ENCODE results near the gene WDR74. TPM values are rescaled to one million over a fixed set of nuclear protein-coding genes. Genes with fewer than 3 reads are reported as not detected.

The WDR74 gene
- polyA plus RNA-seq (2013, experiment 1 of 2): 71.5 TPM
- 71.4 TPM for polyA plus RNA-seq (2013, experiment 2 of 2)

GRCh38 chr11:62839050-62839945 lies at the start of gene WDR74:
Gene WDR74, minus strand, starts transcription at chr11:62839590. Its CDS starts 20 bp downstream, at chr11:62839570.
- H3K27me3 ChIP-seq (ENCODE audit: insufficient read depth, low read length, poor library complexity): no peaks in the 10 kb centered on the region
- peak within 1 kb of the TSS; percentile 21 for H4K5ac ChIP-seq (ENCODE audit: low read length)
- H3K23ac ChIP-seq (ENCODE audit: low read length): peak within 1 kb of the TSS; percentile 85
- peak within 1 kb of the TSS; percentile 82 for H3K18ac ChIP-seq (ENCODE audit: low read length)
- peak within 1 kb of the TSS; percentile 99 for H3K9ac ChIP-seq (ENCODE audit: low read length)
- H3K79me2 ChIP-seq (ENCODE audit: control insufficient read depth, insufficient read depth, low read length): peaks cover 17% of the 10 kb centered on the region
- H3K4me1 ChIP-seq (ENCODE audit: control insufficient read depth, low read depth, low read length): peaks cover 2% of the 10 kb centered on the region
- peak; percentile 95 for DNase-seq
- H2BK15ac ChIP-seq (replicated peaks; ENCODE audit: low read depth): no peak within 1 kb of the TSS
- WGBS (ENCODE audit: extremely low coverage, insufficient coverage, low lambda C conversion rate): no CpG with 5 or more reads among the region's 62 CpGs
- H3K27ac ChIP-seq (ENCODE audit: low read depth, low read length): peak within 1 kb of the TSS; percentile 82
- peak within 1 kb of the TSS; percentile 76 for H2BK5ac ChIP-seq (ENCODE audit: low read length)
- H4K8ac ChIP-seq (ENCODE audit: low read depth, low read length): peak within 1 kb of the TSS; percentile 91
- H3K36me3 ChIP-seq (ENCODE audit: control insufficient read depth, insufficient read depth, low read length): peaks cover 2% of the 10 kb centered on the region
- peak within 1 kb of the TSS; percentile 93 for H3K4me2 ChIP-seq (ENCODE audit: low read length)
- peaks cover 13% of the 10 kb centered on the region for H3K79me1 ChIP-seq (ENCODE audit: low read length)
- peak within 1 kb of the TSS; percentile 100 for H3K4me3 ChIP-seq (ENCODE audit: low read length)
- H3K4ac ChIP-seq (ENCODE audit: low read depth, low read length): peak within 1 kb of the TSS; percentile 78
- H2BK120ac ChIP-seq (ENCODE audit: low read depth, low read length): no peak within 1 kb of the TSS
- H3K56ac ChIP-seq (ENCODE audit: low read length): peak within 1 kb of the TSS; percentile 100
- H2AK5ac ChIP-seq (ENCODE audit: low read length): peak within 1 kb of the TSS; percentile 93

- Histone ChIP-seq H3K4me3 (ENCODE audit: low read length) (no peak overlapping the region), H3K27ac (ENCODE audit: low read depth, low read length) (no peak overlapping the region), H3K79me1 (ENCODE audit: low read length) (peaks cover 14% of the 10 kb centered on the region), H3K4me2 (ENCODE audit: low read length) (no peak overlapping the region), H3K79me2 (ENCODE audit: control insufficient read depth, insufficient read depth, low read length) (peaks cover 21% of the 10 kb centered on the region), H3K56ac (ENCODE audit: low read length) (no peak overlapping the region), H3K27me3 (ENCODE audit: insufficient read depth, low read length, poor library complexity) (no peaks in the 10 kb centered on the region), H3K36me3 (ENCODE audit: control insufficient read depth, insufficient read depth, low read length) (peaks cover 31% of the 10 kb centered on the region), H2BK120ac (ENCODE audit: low read depth, low read length) (no peak overlapping the region), H2AK5ac (ENCODE audit: low read length) (no peak overlapping the region), H3K18ac (ENCODE audit: low read length) (no peak overlapping the region), H3K9ac (ENCODE audit: low read length) (no peak overlapping the region), H2BK15ac (replicated peaks; ENCODE audit: low read depth) (no peak overlapping the region), H3K4ac (ENCODE audit: low read depth, low read length) (no peak overlapping the region), H2BK5ac (ENCODE audit: low read length) (no peak overlapping the region), H4K5ac (ENCODE audit: low read length) (no peak overlapping the region), H3K23ac (ENCODE audit: low read length) (no peak overlapping the region), H4K8ac (ENCODE audit: low read depth, low read length) (no peak overlapping the region), H3K4me1 (ENCODE audit: control insufficient read depth, low read depth, low read length) (no peaks in the 10 kb centered on the region)
- DNase-seq: no peak
- no CpG with 5 or more reads among the region's 2 CpGs for WGBS (ENCODE audit: extremely low coverage, insufficient coverage, low lambda C conversion rate)
Observed at GRCh38 chr11:62889126-62889483, 49.7 kb upstream of the WDR74 start.

DNA sequence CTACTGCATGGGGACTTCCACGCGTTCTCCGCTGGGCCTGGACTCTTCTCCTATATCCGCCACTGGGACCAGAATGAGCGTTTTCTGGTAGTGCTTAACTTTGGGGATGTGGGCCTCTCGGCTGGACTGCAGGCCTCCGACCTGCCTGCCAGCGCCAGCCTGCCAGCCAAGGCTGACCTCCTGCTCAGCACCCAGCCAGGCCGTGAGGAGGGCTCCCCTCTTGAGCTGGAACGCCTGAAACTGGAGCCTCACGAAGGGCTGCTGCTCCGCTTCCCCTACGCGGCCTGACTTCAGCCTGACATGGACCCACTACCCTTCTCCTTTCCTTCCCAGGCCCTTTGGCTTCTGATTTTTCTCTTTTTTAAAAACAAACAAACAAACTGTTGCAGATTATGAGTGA lies 49.0 kb upstream of the WDR74 start:
- Histone ChIP-seq H3K23ac (ENCODE audit: low read length) (no peak overlapping the region), H3K79me1 (ENCODE audit: low read length) (peaks cover 19% of the 10 kb centered on the region), H3K9ac (ENCODE audit: low read length) (no peak overlapping the region), H3K79me2 (ENCODE audit: control insufficient read depth, insufficient read depth, low read length) (peaks cover 27% of the 10 kb centered on the region), H3K4ac (ENCODE audit: low read depth, low read length) (no peak overlapping the region), H3K27me3 (ENCODE audit: insufficient read depth, low read length, poor library complexity) (no peaks in the 10 kb centered on the region), H3K4me1 (ENCODE audit: control insufficient read depth, low read depth, low read length) (peaks cover 6% of the 10 kb centered on the region), H3K27ac (ENCODE audit: low read depth, low read length) (no peak overlapping the region), H2BK120ac (ENCODE audit: low read depth, low read length) (no peak overlapping the region), H4K5ac (ENCODE audit: low read length) (no peak overlapping the region), H3K18ac (ENCODE audit: low read length) (no peak overlapping the region), H2BK5ac (ENCODE audit: low read length) (no peak overlapping the region), H3K56ac (ENCODE audit: low read length) (no peak overlapping the region), H3K36me3 (ENCODE audit: control insufficient read depth, insufficient read depth, low read length) (peaks cover 36% of the 10 kb centered on the region), H2BK15ac (replicated peaks; ENCODE audit: low read depth) (no peak overlapping the region), H3K4me2 (ENCODE audit: low read length) (no peak overlapping the region), H2AK5ac (ENCODE audit: low read length) (no peak overlapping the region), H4K8ac (ENCODE audit: low read depth, low read length) (no peak overlapping the region), H3K4me3 (ENCODE audit: low read length) (no peak overlapping the region)
- WGBS (ENCODE audit: extremely low coverage, insufficient coverage, low lambda C conversion rate): no CpG with 5 or more reads among the region's 14 CpGs
- no peak for DNase-seq

DNA sequence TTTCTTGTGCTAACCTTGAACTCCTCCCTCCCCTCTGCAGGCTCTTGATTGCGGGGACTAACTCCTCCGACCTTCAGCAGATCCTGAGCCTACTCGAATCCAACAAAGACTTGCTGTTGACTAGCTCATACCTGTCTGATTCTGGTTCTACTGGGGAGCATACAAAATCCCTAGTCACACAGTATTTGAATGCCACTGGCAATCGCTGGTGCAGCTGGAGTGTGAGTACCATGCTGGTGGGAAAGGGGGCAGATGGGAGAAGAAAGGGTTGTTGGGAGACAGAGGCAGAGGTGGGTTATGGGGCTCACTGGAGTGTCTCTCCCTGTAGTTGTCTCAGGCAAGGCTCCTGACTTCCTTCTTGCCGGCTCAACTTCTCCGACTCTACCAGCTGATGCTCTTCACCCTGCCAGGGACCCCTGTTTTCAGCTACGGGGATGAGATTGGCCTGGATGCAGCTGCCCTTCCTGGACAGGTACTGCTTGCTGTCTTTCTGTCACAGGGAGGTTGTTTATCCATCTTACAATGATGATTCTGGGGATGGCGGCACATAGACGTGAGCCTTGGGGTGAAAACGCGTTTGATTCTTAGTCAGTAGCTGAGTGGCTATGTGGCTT lies 45.9 kb upstream of the WDR74 start:
- Histone ChIP-seq H3K79me2 (ENCODE audit: control insufficient read depth, insufficient read depth, low read length) (peaks cover 53% of the 10 kb centered on the region), H2AK5ac (ENCODE audit: low read length) (no peak overlapping the region), H2BK120ac (ENCODE audit: low read depth, low read length) (no peak overlapping the region), H3K56ac (ENCODE audit: low read length) (no peak overlapping the region), H3K79me1 (ENCODE audit: low read length) (peaks cover 23% of the 10 kb centered on the region), H3K23ac (ENCODE audit: low read length) (no peak overlapping the region), H3K27me3 (ENCODE audit: insufficient read depth, low read length, poor library complexity) (no peaks in the 10 kb centered on the region), H3K4me2 (ENCODE audit: low read length) (no peak overlapping the region), H4K8ac (ENCODE audit: low read depth, low read length) (no peak overlapping the region), H3K4ac (ENCODE audit: low read depth, low read length) (no peak overlapping the region), H2BK5ac (ENCODE audit: low read length) (no peak overlapping the region), H3K9ac (ENCODE audit: low read length) (peak overlapping the region; percentile 3), H4K5ac (ENCODE audit: low read length) (no peak overlapping the region), H3K27ac (ENCODE audit: low read depth, low read length) (no peak overlapping the region), H3K4me3 (ENCODE audit: low read length) (no peak overlapping the region), H3K36me3 (ENCODE audit: control insufficient read depth, insufficient read depth, low read length) (peaks cover 40% of the 10 kb centered on the region), H2BK15ac (replicated peaks; ENCODE audit: low read depth) (no peak overlapping the region), H3K18ac (ENCODE audit: low read length) (no peak overlapping the region), H3K4me1 (ENCODE audit: control insufficient read depth, low read depth, low read length) (peaks cover 8% of the 10 kb centered on the region)
- DNase-seq: no peak
- no CpG with 5 or more reads among the region's 11 CpGs for WGBS (ENCODE audit: extremely low coverage, insufficient coverage, low lambda C conversion rate)

GRCh38 chr11:62883673-62884072 lies 44.3 kb upstream of the WDR74 start:
- Histone ChIP-seq H3K27ac (ENCODE audit: low read depth, low read length) (peak overlapping the region; percentile 17), H4K5ac (ENCODE audit: low read length) (no peak overlapping the region), H3K4me3 (ENCODE audit: low read length) (no peak overlapping the region), H3K36me3 (ENCODE audit: control insufficient read depth, insufficient read depth, low read length) (peaks cover 33% of the 10 kb centered on the region), H4K8ac (ENCODE audit: low read depth, low read length) (no peak overlapping the region), H2BK15ac (replicated peaks; ENCODE audit: low read depth) (no peak overlapping the region), H2BK120ac (ENCODE audit: low read depth, low read length) (no peak overlapping the region), H3K4ac (ENCODE audit: low read depth, low read length) (no peak overlapping the region), H3K27me3 (ENCODE audit: insufficient read depth, low read length, poor library complexity) (no peaks in the 10 kb centered on the region), H3K79me2 (ENCODE audit: control insufficient read depth, insufficient read depth, low read length) (peaks cover 53% of the 10 kb centered on the region), H3K4me2 (ENCODE audit: low read length) (peak overlapping the region; percentile 0), H2BK5ac (ENCODE audit: low read length) (no peak overlapping the region), H2AK5ac (ENCODE audit: low read length) (no peak overlapping the region), H3K9ac (ENCODE audit: low read length) (peak overlapping the region; percentile 100), H3K4me1 (ENCODE audit: control insufficient read depth, low read depth, low read length) (peaks cover 10% of the 10 kb centered on the region), H3K79me1 (ENCODE audit: low read length) (peaks cover 23% of the 10 kb centered on the region), H3K23ac (ENCODE audit: low read length) (peak overlapping the region; percentile 48), H3K18ac (ENCODE audit: low read length) (no peak overlapping the region), H3K56ac (ENCODE audit: low read length) (peak overlapping the region; percentile 80)
- no peak for DNase-seq
- WGBS (ENCODE audit: extremely low coverage, insufficient coverage, low lambda C conversion rate): no CpG with 5 or more reads among the region's 3 CpGs
